Measurements from ENCODE around the gene CLDND2. TPM values are rescaled to one million over a fixed set of nuclear protein-coding genes. Genes with fewer than 3 reads are reported as not detected.

Gene CLDND2
- total RNA-seq, 1 experiment from 2014 or later = not detected

DNA sequence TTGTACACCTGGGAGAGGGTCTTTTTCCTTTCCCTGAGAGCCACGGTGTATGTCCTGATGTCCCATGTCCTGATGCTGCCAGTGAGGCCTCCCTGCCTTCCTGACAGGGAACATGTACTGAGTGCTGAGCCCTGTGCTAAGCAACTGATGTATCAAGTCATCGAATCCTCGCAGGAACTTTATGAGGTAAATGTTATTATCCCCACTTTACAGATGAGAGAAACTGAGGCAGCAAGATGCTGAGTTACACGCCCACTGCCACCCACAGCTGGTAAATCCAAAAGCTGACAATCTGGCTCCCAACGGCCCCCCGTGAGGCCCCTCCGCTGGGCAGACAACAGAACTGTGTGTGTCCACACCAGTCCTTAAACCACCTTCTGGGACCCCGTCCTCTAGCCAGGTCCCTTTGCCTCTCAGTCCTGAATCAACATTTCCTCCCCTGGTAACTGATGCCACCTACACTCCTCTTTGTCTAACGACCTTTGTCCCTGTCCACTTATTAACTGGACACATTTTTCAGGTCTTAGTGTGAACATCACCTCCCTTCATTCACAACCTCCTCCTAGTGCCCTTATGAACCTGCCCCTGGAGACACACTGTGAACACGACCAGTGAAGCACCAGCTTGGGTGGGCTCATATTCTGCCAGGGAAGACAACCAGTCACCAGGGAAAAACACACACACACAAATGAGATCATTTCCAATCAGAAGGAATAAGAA is 21.4 kb downstream of the CLDND2 start:
- Histone ChIP-seq H3K79me2 (ENCODE audit: insufficient read depth, low read length) (no peaks in the 10 kb centered on the region), H2BK5ac (ENCODE audit: insufficient read length, low read length) (no peak overlapping the region), H2BK15ac (ENCODE audit: low read depth, low read length) (no peak overlapping the region), H2BK20ac (ENCODE audit: low read depth, low read length, poor library complexity, severe bottlenecking) (no peak overlapping the region), H2BK120ac (ENCODE audit: low read depth, low read length, poor library complexity, severe bottlenecking) (no peak overlapping the region), H4K8ac (replicated peaks; ENCODE audit: insufficient read length, low read depth, low read length) (no peak overlapping the region), H3K4me2 (ENCODE audit: insufficient read depth, insufficient read length, low read length) (no peak overlapping the region), H3K27ac (ENCODE audit: insufficient read length, low read depth, low read length) (no peak overlapping the region), H3K79me1 (ENCODE audit: insufficient read depth, low read depth, low read length, poor library complexity, severe bottlenecking) (no peaks in the 10 kb centered on the region), H4K20me1 (ENCODE audit: control insufficient read depth, insufficient read depth, insufficient read length) (no peaks in the 10 kb centered on the region), H3K23ac (ENCODE audit: insufficient read length, low read depth, low read length) (no peak overlapping the region), H3K18ac (ENCODE audit: insufficient read length, low read depth, low read length) (no peak overlapping the region), H3K23me2 (ENCODE audit: insufficient read length, low read depth, low read length, poor library complexity, severe bottlenecking) (no peaks in the 10 kb centered on the region), H3K14ac (ENCODE audit: insufficient read depth, low read length) (no peak overlapping the region), H3K4me1 (ENCODE audit: insufficient read depth, low read length) (peaks cover 6% of the 10 kb centered on the region), H3T11ph (ENCODE audit: low read length) (no peak overlapping the region), H3K9ac (ENCODE audit: extremely low read depth, insufficient read length, low read length) (no peak overlapping the region), H4K5ac (ENCODE audit: insufficient read length, low read depth, low read length) (no peak overlapping the region), H3K9me3 (ENCODE audit: control insufficient read depth, low read depth, low read length) (no peaks in the 10 kb centered on the region), H2BK12ac (ENCODE audit: insufficient read length, low read depth, low read length) (no peak overlapping the region), H3K27me3 (ENCODE audit: insufficient read depth, low read length) (no peaks in the 10 kb centered on the region), H2AK5ac (ENCODE audit: insufficient read length, low read length) (no peak overlapping the region), H3K56ac (ENCODE audit: insufficient read length, low read depth, low read length) (no peak overlapping the region), H3K4ac (ENCODE audit: low read depth, low read length) (no peak overlapping the region), H4K91ac (ENCODE audit: insufficient read length, low read depth, low read length) (no peak overlapping the region), H2AFZ (ENCODE audit: low read length) (no peak overlapping the region)
- no peak overlapping the region for H3K4me3 Mint-ChIP-seq
- DNase-seq = no peak
- H3K9me3 Mint-ChIP-seq = no peaks in the 10 kb centered on the region
- H3K4me1 Mint-ChIP-seq = peaks cover 7 to 8% of the 10 kb centered on the region in 2 experiments
- no CpG with 5 or more reads among the region's 10 CpGs for WGBS (ENCODE audit: extremely low coverage, insufficient read length, low lambda C conversion rate)
- no peak overlapping the region for H3K27ac Mint-ChIP-seq
- TF ChIP-seq, protein P1, sequence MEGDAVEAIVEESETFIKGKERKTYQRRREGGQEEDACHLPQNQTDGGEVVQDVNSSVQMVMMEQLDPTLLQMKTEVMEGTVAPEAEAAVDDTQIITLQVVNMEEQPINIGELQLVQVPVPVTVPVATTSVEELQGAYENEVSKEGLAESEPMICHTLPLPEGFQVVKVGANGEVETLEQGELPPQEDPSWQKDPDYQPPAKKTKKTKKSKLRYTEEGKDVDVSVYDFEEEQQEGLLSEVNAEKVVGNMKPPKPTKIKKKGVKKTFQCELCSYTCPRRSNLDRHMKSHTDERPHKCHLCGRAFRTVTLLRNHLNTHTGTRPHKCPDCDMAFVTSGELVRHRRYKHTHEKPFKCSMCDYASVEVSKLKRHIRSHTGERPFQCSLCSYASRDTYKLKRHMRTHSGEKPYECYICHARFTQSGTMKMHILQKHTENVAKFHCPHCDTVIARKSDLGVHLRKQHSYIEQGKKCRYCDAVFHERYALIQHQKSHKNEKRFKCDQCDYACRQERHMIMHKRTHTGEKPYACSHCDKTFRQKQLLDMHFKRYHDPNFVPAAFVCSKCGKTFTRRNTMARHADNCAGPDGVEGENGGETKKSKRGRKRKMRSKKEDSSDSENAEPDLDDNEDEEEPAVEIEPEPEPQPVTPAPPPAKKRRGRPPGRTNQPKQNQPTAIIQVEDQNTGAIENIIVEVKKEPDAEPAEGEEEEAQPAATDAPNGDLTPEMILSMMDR (conservative IDR thresholded peaks at IDR 0.05) = no peak
- peaks cover 2% of the 10 kb centered on the region for H3K27me3 Mint-ChIP-seq (ENCODE audit: low read depth)
- H3K36me3 Mint-ChIP-seq (ENCODE audit: insufficient read depth in 1 of 3, low read depth in 3 of 3) = peaks cover 2 to 28% (median 16%) of the 10 kb centered on the region in 3 experiments; a peak in 6 of 7 replicates

Data from H9 (cell line).